ENCODE measurements around the gene LEMD1.

GRCh38 chr1:205338011-205338410, 83.8 kb downstream of the LEMD1 start:
- TF ChIP-seq CTCF (IDR thresholded peaks at IDR 0.05) = no peak
- TF ChIP-seq POLR2A (IDR thresholded peaks at IDR 0.05) = no peak

Measured in prostate gland (tissue), 2 donors.